NCI-H128 (cell line): Measurements from ENCODE around the gene GLRX5.

Experiments used
- DNase-seq: peaks from one replicate; lab custom pipeline; 2025; ENCODE audit not compliant: unreplicated experiment; lab: John Stamatoyannopoulos, UW

Gene GLRX5

DNA sequence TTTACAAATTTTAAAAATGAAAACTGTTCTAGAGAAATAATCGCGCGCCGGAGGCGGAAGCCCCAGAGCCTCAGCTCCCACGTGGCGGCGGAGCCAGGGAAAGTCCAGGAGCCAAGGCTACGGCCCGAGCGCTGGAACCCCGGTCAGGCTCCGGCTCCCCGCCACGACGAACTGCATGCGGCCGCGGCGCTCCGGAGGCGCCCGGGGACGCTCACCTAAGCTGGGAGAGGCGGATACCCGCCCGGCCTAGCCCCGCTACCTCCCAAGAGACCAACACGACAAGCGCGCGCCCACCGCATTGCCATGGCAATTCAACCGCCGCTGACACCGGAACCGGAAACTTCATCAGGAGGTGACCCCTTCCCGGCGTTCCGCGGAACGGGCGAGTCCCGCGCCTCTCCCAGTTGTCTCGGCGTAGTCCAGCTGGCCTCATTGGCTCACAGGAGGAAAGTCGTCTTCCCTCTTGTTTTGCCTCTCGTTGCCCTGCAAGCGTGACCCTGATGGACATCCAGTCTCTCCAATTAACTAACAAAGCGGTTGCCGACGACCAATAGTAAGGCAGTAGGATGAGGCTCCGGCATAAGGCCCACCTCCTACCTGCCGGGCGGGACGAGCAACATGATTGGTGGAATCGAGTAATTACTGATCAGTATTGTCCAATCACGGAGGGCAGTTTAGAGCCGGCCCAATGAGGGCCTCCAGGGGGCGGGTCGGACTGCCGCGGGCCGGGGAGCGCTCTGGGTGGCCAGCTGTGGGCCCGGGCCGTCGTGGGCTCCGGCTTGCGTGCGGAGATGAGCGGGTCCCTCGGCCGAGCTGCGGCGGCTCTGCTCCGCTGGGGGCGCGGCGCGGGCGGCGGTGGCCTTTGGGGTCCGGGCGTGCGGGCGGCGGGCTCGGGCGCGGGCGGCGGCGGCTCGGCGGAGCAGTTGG is at the start of gene GLRX5:
TSS of gene GLRX5 (plus strand) at position 752 of the 927 bp plus-strand sequence. CDS start at position 792, 40 bp downstream.
- peak; percentile 100 for DNase-seq

DNA sequence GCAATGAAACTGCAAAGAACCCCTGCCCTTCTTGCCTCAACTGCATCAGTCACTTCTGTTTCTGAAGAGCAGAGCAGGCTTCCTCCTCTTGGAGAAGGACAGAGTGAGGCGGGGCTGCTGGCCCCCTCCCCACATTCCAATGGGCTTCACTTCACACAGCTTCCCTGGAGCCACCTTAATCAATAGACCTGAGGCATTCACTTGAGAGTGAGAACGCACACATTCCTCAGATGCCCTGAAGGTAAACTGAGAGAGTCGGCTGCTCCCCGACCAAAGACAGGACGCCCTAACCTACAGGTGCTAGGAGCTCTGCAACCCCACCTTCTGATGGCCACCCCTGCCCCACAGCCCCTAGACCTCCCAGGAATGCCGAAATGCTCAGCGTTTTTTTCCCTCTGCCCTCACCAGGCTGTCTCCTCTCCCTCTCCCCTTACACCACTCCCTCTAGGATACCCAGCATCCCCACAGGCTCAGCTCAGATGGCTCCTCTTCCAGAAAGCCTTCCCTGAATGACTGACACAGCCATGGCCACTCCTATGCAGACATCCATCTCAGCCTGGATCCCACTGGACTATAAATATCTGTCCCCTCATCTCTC is 49.5 kb upstream of the GLRX5 start:
- DNase-seq, result no peak

DNA sequence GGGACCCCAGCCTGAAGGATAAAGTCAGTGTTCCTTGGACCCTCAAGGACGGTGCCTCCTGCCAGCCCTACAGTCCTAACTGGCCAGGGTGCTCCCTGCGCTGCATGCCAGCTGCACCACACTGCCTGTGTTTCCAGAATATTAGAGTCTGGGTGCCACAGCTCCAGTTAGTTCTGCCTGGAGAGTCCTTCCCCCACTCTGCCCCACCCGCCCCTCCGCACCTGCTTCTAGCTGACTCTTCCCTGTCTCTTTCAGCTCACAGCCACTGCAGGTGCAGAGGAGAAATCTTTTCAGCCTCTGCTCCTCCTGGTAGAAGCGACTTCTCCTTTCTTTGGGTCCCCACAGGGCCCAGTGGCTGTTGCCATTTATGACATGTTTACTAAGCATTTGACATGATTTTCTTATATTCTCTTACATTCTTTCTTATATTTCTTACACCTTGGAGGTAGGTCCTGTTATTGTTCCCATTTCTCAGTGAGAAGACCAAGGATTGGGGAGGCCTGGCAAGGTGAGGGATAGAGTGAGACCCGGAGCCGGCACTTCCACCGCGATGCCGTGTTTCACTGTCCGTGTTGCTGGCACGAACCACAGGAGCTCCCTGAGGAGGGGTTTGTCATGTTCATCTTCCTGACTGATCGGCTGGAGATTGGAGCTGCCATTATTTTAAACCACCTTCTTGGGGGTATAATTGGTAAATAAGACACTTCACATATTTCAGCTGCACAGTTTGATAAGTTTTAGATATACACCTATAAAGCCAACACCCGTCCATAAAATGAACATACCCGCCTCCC is 47.8 kb upstream of the GLRX5 start:
- DNase-seq, result no peak

DNA sequence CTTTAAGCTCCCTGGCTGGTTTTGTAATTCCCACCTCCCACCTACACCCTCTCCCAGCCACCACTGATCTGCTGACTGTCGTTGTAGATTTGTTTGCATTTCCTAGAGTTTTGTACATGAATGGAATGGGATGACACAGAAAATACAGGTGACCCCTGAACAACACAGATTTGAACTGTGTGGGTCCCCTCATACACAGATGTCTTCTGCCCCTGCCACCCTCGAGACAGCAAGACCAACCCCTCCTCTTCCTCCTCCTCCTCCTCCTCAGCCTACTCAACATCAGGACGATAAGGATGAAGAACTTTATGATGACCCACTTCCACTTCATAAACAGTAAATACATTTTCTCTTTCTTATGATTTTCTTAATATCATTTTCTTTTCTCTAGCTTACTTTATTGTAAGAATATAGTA is 47.2 kb upstream of the GLRX5 start:
- DNase-seq, result no peak

DNA sequence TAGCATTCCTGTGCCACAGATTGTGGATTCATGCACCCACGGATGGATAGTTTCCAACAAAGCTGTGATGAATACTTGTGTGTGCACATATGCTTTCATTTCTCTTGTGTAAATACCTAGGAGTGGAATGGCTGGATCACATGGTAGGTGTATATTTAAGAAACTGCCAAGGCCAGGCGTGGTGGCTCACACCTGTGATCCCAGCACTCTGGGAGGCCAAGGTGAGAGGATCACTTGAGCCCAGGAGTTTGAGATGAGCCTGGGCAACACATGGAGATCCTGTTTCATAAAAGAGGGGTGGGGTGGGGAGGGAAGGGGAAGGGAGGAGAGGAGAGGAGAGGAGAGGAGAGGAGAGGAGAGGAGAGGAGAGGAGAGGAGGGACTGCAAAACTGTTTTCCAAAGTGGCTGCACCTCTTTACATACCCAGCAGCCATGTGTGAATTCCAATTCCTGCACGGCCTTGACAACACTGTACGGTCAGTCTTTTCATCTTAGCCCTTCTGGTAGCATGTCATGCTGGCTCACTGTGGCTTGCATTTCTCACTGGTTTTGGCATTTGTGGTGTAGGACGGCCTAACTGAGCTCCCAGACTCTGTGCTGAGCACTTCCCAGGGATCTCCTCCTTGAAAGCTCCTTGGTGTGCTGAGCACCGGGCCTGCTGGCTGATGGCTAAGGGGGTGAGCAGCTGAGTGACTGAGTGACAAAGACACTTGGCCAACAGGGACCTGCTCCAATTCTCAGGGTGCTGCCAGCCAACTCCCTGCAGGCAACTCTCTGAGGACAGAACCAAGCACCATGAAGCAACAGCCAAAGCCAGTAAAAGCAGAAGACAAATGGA is 46.3 kb upstream of the GLRX5 start:
- no peak for DNase-seq

DNA sequence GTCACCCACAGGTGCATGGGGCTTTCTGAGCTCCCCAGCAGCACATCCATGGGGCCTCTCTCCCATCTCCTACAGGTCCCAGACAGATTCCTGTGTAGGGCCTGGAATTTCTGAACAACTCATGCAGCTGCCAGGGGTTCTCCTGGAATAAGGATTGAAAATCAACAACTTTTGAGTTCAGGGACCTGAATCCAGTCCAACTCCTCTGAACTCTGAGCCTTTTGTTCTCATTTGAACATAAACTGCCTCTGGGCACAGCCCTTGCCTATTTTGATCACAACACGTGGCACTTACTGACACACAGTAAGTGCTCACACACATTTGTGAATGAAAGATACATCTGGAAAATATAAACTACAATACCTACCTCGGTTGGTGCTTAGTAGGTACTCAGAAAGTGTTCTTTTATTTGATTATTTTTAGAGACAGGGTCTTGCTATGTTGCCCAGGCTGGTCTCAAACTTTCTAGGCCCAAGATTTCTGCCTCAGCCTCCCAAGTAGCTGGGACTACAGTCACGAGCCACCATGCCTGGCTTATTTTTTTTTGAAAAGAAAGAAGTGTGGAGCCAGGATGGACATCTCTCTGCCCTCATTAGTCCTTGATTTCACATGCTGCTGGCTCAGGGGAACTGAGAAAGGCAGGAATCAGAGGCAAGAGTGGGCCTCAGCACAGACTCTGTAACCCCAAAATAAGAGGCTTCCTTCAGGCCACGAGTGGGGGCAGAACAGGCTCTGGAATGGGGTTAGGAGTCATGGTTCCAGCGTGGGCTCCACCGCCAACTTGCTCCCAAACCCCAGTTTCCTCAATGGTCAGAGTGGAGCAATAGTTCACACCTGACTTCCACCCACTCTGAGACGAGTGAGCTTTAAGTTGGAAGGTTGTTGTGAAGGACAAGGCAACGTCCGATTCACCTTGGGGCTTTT is 45.4 kb upstream of the GLRX5 start:
- no peak for DNase-seq

DNA sequence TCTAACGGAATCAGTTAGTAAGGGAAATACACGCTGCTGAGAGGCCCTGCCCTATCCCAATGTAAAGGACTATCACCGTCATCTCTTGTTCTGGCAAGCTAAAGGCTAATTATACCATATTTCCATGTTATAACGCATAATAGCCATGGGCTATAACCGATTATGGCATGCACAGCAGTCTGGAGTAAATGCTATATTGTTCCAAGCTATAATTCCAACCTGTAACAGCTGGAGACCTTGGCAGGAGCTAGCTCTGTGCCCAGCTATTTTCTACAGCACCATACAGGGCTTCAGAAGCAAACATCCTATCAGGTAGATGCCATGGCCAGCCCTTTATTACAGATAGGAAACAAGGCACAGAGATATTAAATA is 44.7 kb upstream of the GLRX5 start:
- no peak for DNase-seq

DNA sequence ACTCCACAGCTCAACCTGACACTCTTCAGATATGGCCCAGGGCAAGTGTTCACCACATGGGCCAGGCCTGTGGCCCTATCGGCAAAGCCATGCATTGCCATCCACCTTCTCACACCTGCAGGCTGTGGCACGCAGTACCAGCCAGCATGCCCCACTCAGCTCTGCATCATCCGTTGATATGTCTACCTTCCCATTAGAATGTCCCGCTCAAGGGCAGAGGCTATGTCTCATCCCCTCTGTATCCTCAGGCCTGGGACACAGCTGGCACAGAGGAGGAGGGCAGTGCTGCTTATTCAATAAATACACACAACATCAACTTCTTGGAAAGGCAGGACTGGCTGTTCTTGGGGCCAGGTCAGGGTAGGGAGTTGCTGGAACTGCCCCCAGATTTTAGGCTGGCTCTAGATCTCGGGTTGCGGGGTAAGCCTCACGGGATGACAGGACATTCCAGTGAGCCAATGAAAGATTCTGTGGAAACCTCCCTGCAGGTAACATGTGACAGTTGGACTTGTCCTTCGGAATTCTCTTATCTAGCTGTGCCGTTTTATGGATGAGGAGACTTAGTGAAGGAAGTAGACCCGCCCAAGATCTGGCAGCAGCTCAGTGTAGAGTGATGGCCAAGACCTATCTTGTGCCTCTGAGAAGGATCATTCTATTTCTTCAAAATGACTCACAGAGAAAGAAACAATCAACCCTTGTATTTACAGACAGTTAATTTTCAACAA is 44.0 kb upstream of the GLRX5 start:
- no peak for DNase-seq

DNA sequence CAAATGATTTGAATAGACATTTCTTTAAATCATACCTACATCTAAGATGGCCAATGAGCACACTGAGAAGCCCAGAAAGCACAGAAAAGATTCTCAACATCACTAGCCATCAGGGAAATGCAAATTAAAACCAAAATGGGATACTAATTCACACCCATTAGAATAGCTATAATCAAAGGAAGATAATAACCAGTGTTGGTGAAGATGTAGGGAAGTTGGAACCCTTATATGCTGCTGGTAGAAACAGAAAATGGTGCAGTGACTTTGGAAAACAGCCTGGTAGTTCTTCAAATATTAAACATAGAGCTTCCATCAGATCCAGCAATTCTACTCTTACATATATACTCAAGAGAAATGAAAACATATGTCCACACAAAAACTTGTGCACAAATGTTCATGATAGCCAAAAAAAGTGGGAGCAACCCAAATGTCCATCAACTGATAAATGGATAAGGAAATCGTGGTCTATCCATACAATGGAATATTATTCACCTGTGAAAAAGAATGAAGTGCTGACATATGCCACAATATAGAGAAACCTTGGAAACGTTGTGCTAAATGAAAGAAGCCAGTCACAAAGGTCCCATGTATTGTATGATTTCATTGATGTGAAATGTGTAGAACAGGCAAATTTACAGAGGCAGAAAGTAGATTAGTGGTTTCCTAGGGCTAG is 42.8 kb upstream of the GLRX5 start:
- DNase-seq, result no peak

DNA sequence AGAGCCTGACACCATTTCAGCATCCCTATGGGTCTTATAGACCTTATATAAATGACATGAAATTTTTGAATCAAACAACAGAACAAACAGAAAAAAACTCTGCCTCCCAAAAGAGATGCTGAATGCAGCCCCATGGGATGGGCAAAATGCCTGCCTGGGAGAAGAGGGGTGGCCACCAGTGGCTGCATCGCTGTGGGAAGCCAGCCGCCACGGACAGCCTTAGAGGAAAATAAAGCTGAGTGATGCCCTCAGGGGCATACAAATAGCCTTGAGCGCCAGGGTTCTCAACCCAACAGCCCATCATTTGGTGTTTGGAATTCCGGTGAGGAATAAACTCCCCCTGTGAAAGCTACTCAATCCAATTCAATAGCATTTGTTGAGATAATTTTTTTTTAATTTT is 41.3 kb upstream of the GLRX5 start:
- DNase-seq, result no peak

DNA sequence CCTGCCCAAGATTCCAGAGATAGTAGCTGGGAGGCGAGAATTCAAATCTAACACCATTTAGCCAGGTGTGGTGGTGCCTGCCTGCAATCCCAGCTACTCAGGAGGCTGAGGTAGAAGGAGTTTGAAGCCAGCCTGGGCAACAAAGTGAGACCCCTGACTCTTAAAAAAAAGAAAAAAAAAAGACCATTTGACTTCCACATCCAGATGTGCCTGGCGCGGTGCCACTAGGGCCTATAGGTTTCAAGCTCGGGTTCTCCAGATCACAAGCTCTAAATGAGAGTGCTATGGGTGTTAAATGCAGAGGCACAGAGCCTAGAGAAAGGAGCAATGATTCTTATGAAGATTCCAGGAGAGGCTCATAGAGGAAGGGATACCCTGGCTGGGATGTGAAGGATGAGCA is 40.9 kb upstream of the GLRX5 start:
- DNase-seq, result no peak

DNA sequence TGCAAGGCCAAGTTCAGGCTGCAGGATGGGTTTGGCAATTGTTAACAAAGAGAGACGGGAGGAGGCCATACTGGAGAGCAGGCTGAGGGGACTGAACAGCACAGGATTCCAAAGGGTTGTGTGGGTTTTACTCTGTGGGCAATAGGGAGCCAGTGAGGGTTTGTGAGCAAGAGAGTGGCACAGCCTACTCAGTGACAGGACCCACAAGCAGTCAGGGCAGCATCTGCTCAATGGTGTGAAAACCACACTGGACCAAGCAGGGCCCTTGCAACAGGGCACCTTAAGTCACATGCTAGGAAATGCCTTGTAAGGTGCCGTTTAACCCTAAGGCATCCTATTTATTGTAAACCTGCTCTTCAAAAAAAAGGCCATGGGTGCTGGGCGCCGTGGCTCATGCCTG is 40.4 kb upstream of the GLRX5 start:
- no peak for DNase-seq

DNA sequence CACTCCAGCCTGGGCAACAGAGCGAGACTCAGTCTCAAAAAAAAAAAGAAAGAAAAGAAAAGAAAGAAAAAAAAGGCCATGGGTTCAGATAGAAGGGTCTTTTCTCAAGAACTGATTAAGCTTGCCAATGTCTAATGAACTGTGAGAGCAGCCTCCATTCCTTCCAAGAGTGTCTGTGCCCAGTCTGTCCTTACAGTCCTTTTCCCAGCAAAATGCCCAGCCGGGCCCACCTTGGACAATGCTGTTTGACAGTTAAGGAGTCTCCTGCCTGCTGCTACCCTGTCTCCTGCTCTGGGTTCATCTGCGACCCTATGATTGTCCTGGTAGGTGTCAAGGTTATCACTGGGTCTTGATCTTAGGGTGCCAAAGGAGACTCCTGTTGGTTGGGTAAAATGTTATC is 39.8 kb upstream of the GLRX5 start:
- DNase-seq, result no peak

DNA sequence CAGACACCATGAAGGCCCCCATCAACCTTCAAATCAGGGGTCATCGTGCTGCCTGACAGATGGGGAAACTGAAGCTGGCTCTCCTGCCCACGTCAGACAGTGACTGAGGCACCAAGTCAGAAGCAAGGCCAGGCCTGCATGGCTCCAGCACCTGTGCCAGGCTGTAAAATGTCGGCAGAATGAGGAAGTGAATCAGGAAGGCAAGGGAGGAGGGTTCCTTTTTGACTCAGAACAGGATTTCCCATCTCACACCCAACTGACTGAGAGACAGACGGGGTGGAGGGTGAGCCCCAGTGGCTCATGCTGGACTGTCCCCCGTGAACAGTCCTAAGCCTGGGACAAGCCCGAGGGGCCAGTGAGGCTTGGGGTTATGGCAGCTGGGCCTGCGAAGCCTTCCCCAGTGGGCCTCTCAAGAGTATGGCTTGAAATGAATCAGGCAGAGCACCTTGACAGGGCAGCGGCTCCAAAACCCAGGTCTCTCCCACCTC is 39.3 kb upstream of the GLRX5 start:
- DNase-seq, result no peak

DNA sequence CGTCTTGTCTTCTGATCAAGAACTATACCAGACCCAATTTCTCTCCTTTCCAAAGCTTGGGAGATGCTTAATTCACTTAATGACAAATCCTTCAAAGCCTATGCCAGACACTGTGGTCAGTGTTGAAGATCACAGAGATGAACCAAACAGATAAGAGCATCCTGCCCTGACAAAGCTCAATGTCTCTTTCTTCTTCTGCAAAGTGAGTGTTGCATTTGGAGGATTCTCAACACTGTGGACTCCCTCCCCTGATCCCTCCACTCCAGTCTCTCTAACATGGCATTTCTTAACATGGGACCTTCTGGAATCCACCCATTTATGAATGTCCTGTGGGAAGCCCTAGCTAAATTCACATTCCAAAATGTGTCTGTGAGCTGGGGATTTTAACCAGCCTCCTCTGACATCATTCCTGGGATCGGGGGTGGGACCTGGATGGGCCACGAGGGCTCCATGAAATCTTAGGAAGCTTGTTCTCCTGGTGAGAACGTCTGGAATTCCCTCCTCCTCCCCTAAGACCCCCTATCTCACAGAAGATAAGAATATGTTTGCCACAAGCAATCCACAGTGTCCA is 38.7 kb upstream of the GLRX5 start:
- no peak for DNase-seq

DNA sequence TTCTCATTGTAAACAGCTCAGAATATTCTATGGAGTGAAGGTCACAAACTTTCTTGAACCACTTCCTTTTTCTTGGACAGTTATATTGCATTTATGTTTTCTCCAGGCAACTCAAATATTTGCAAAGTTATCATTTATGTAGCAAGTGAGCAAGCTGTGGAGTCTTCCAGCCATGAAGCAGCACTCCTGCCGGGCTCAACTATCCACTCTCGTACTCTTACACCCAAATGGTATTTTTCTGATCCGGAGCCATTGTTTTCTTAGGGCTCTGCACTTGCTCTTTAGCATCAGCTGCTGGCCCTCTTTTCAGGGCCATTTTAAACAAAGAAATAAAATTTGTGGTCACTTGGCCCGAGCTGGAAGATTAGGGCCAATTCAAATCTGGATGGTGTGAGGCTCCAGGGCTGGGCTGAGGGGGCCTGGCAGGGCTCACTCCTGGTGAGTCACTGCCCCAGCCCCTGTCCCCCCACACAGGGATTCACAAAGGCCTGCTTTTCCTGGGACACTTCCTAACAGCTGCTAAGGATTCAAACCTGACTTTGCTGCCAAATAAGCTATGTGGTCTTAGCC is 38.1 kb upstream of the GLRX5 start:
- no peak for DNase-seq

DNA sequence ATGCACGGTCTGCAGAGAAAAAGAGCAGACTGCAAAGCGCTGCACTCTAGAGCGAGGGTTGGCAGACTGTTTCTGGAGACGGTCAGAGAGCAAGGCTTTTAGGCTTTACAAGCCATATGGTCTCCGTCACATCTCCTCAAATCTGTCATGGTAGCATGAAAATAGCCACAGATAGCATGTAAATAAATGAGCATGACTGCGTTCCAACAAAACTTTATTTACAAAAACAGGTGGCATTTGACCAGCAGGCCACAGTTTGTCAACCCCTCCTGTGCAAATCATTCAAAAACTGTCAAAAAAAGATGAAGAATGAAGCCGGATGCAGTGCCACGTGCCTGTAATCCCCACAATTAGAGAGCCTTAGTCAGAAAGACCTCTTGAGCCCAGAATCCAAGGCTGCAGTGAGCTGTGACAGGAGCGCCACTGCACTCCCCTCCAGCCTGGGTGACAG is 37.3 kb upstream of the GLRX5 start:
- DNase-seq, result no peak
